GM18519 (cell line): ENCODE data around the gene MUC12.
"Not testable (repeated sequence)": the region's sequence is repeated elsewhere in the genome, so short reads cannot be mapped to it uniquely, and the experiment has no call there.

Experiments
- ATAC-seq: cut with Tn5 transposase; IDR thresholded peaks from one replicate; pipeline ENCODE4 v1.9.1; 2021; ENCODE audit warnings: mild to moderate bottlenecking, moderate library complexity; ENCODE audit not compliant: unreplicated experiment, low FRiP score

The MUC12 gene

DNA sequence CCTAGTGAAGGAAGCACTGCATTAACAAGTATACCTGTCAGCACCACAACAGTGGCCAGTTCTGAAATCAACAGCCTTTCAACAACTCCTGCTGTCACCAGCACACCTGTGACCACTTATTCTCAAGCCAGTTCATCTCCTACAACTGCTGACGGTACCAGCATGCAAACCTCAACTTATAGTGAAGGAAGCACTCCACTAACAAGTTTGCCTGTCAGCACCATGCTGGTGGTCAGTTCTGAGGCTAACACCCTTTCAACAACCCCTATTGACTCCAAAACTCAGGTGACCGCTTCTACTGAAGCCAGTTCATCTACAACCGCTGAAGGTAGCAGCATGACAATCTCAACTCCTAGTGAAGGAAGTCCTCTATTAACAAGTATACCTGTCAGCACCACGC, 66.6 kb downstream of the MUC12 start:
- no peak for ATAC-seq

- not testable (repeated sequence) for ATAC-seq
Observed at GRCh38 chr7:101041283-101041682, 71.9 kb downstream of the MUC12 start.

GRCh38 chr7:101058355-101058754, 89.0 kb downstream of the MUC12 start:
- no peak for ATAC-seq

DNA sequence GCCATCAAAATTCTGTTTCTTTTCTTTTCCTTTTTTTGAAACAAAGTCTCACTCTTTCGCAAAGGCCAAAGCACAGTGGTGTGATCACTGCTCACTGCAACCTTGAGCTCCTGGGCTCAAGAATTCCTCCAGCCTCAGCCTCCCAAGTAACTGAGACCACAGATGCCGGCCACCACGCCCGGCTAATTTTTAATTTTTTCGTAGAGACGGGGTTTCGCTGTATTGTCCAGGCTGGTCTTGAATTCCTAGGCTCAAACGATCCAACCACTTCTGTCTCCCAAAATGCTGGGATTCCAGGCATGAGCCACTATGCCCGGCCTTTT, 90.2 kb downstream of the MUC12 start:
- ATAC-seq = no peak

DNA sequence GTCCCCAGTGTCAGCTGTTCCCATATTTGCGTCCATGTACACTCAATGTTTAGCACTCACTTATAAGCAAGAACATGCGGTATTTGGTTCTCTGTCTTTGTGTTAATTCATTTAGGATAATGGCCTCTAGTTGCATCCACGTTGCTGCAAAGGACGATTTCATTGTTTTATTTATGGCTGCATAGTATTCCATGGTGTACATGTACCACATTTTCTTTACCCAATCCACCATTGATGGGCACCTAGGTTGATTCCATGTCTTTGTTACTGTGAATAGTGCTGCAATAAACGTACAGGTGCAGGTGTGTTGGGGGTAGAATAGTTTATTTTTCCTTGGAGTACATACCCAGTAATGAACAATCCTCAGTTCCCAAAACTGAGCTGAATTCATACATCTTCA, 91.6 kb downstream of the MUC12 start:
- no peak for ATAC-seq

- not testable (repeated sequence) for ATAC-seq
Observed at GRCh38 chr7:101064176-101064550, 94.8 kb downstream of the MUC12 start.

DNA sequence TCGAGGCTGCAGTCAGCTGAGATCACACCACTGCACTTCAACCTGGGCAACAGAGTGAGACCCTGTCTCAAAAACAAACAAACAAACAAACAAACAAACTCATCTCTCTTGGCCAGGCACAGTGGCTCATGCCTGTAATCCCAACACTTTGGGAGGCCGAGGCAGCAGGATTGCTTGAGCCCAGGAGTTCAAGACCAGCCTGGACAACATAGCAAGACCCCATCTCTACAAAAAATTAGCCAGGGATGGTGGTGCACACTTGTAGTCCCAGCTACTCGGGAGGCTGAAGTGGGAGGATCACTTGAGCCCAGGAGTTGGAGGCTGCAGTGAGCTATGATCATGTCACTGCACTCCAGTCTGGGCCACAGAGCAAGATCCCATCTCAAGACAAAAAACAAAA, 95.8 kb downstream of the MUC12 start:
- not testable (repeated sequence) for ATAC-seq

DNA sequence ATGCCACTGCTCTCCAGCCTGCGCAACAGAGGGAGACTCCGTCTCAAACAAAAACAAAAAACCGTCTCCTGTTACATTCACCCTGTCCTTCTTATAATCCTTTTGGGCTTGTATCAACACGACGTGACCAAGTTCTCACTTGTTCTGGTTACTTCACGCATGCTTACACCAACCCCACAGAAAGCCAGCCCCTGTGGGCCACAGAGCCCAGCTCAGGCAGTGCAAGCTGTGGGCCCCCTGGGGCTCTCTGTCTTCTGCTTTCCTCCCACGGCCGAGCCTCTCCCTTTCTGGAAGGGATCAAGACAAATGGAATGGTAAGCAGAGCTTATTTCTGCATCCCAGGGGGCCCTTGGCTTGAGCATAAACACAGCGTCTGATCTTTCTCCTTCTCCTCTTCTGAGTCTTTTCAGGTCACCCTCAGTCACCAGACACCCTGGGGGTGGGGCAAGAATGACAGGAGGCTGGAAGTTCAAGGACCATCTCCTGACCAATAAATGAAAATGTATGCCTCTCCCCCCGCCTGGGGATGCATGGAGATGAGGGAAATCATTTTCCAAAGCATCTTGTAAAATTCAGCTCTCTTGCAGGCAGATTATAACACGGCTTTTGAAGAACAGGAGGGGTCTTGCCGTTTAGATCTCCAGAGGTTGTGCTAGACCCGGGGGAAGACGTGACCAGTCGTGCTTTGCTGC, 96.9 kb downstream of the MUC12 start:
- no peak for ATAC-seq

DNA sequence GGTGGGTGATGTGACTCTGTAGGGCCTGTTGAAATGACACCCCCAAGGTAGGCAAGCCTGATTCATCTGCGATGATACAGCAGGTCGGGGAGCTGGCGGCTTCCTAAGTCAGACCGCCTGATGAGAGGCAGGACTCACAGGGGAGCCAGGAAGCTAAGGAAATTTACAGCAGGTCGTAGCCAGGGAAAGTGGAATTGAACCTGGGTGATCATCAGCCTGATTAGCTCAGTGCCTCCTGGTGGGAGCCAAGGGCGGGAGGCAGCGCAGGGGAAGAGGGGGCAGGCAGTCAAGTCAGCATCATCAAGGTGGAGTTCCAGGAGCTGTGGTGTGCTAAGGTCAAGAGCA, 97.4 kb downstream of the MUC12 start:
- no peak for ATAC-seq

- ATAC-seq = no peak
Observed at GRCh38 chr7:101068401-101068800, 99.0 kb downstream of the MUC12 start.
